LHCN-M2 (cell line): ENCODE measurements around the gene RAB12. TPM values are rescaled to one million over a fixed set of nuclear protein-coding genes. Genes with fewer than 3 reads are reported as not detected.
"Not testable (repeated sequence)": the region's sequence is repeated elsewhere in the genome, so short reads cannot be mapped to it uniquely, and the experiment has no call there.

Experiments used
- DNase-seq: peaks from one replicate; pipeline ENCODE4 v3.0.0-alpha.2; 2012; ENCODE audit warnings: low read depth
- total RNA-seq: library from RNA; depleted of rRNA; stranded (reverse); fragments of >200 nt; gene quantifications from 2 replicates; pipeline ENCODE4 v1.2.3, GENCODE V29; 2014

RAB12 gene
- total RNA-seq, 1 experiment from 2014 or later, result 53.0 TPM

- no peak for DNase-seq
These were observed 34.2 kb downstream of the RAB12 start for GRCh38 chr18:8643326-8643878.

- not testable (repeated sequence) for DNase-seq
These were observed 38.1 kb downstream of the RAB12 start for GRCh38 chr18:8647359-8647758.

GRCh38 chr18:8651478-8652261 lies 42.4 kb downstream of the RAB12 start:
- not testable (repeated sequence) for DNase-seq

- no peak for DNase-seq
These were observed 45.5 kb downstream of the RAB12 start for GRCh38 chr18:8654503-8655451.

- DNase-seq, result no peak
These were observed 47.0 kb downstream of the RAB12 start for GRCh38 chr18:8656232-8656631.

GRCh38 chr18:8657050-8657820 lies 48.0 kb downstream of the RAB12 start:
- no peak for DNase-seq

- DNase-seq, result no peak
These were observed 48.7 kb downstream of the RAB12 start for GRCh38 chr18:8657873-8658470.

GRCh38 chr18:8658858-8659485 lies 49.7 kb downstream of the RAB12 start:
- DNase-seq, result no peak

- no peak for DNase-seq
These were observed 50.5 kb downstream of the RAB12 start for GRCh38 chr18:8659609-8660242.

- no peak for DNase-seq
These were observed 51.1 kb downstream of the RAB12 start for GRCh38 chr18:8660316-8660715.

- peak; percentile 23 for DNase-seq
These were observed 52.7 kb downstream of the RAB12 start for GRCh38 chr18:8661754-8662559.

GRCh38 chr18:8662560-8663255 lies 53.5 kb downstream of the RAB12 start:
- DNase-seq, result no peak

- peak; percentile 37 for DNase-seq
These were observed 58.6 kb downstream of the RAB12 start for GRCh38 chr18:8667846-8668245.

GRCh38 chr18:8668381-8668780 lies 59.1 kb downstream of the RAB12 start:
- no peak for DNase-seq

- DNase-seq, result no peak
These were observed 60.3 kb downstream of the RAB12 start for GRCh38 chr18:8669571-8669970.

GRCh38 chr18:8673256-8674209 lies 64.3 kb downstream of the RAB12 start:
- DNase-seq, result no peak

- no peak for DNase-seq
These were observed 65.8 kb downstream of the RAB12 start for GRCh38 chr18:8675057-8675456.
